ENCODE results near the gene THSD7A.

GRCh38 chr7:11848251-11848650 lies 16.3 kb upstream of the THSD7A start:
- TF ChIP-seq CTCF (IDR thresholded peaks at IDR 0.05; ENCODE audit: poor library complexity, severe bottlenecking) (no peak), EZH2 (IDR thresholded peaks at IDR 0.05; ENCODE audit: borderline replicate concordance, insufficient read depth, low read length, poor library complexity, severe bottlenecking) (no peak), EP300 (conservative IDR thresholded peaks at IDR 0.05; ENCODE audit: poor library complexity, severe bottlenecking) (no peak), MXI1 (conservative IDR thresholded peaks at IDR 0.05; ENCODE audit: poor library complexity, severe bottlenecking) (no peak), POLR2AphosphoS5 (IDR thresholded peaks at IDR 0.05) (no peak), REST (IDR thresholded peaks at IDR 0.05; ENCODE audit: borderline replicate concordance) (no peak), TAF1 (IDR thresholded peaks at IDR 0.05; ENCODE audit: low read depth) (no peak), SMC3 (conservative IDR thresholded peaks at IDR 0.05; ENCODE audit: poor library complexity) (no peak), RAD21 (conservative IDR thresholded peaks at IDR 0.05) (no peak)
